ENCODE results near the gene BRD2. TPM values are rescaled to one million over a fixed set of nuclear protein-coding genes. Genes with fewer than 3 reads are reported as not detected.

The BRD2 gene
- total and polyA plus RNA-seq, 2 of the 4 experiments (the other 2 are of a cell fraction) = 99.5 to 144 TPM

DNA sequence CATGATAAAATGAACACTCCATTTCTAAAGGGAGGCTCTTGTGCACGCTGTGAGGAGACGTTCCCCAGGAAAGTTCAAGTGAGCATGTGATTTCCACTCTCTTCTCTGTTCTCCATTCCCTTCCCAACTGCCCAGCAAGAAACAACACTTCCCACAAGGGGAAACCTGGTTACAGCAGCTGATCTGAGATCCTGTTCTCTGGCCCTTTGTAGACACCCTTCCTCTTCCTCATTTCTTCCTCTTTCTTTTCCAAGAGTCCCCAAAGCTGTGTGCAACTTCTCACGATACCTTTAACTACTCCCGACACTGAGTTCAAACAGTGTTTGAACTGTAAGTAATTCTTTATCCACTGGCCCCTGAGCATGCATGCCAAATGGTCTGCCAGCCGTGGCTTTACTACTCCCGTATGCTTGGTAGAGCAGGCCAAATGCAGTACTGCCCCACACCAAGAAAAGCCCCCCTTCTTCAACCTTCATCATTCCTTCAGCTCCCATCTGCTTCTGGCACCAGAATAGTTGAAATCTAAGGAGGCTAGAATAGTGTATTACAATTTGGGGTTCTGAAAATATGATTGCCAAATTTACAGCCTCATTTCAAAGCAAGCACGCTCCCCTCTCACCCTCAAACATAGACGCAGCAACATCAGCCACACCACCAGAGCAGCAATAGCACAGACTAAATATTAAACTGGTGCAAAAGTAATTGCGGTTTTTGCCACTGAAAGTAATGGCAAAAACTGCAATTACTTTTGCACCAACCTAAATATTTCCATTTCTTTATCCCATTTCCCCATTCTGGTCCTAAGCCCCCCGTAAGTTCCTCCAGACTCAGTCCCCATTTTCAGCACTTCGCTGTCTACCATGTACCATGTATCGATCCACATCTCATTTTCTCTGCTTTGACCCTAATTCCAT, 31.9 kb upstream of the BRD2 start:
- H3K79me1 ChIP-seq (ENCODE audit: low read depth in 1 of 2, low read length in 2 of 2) = no peaks in the 10 kb centered on the region
- dilution Hi-C loops (cut with HindIII; ENCODE audit: low sequenced_read_pairs, unreplicated experiment) = no loop called here
- H3K36me3 ChIP-seq (ENCODE audit: control insufficient read depth, insufficient read depth, low read length) = no peaks in the 10 kb centered on the region
- 83% methylated on average over 4 of the region's 12 CpGs; no CpG with 5 or more reads in 1 of the 2 experiments for WGBS, 2 experiments (ENCODE audit: extremely low coverage in 2 of 2, insufficient read length in 1 of 2)
- no peak overlapping the region for H2BK5ac ChIP-seq (ENCODE audit: low read depth, low read length, poor library complexity, severe bottlenecking)
- POLR2A ChIA-PET (ENCODE audit: unreplicated experiment) = no interaction called here
- H4K20me1 ChIP-seq (ENCODE audit: insufficient read depth, low read length) = no peaks in the 10 kb centered on the region
- no peak overlapping the region for H3K4ac ChIP-seq (ENCODE audit: low read depth, low read length)
- H3K4me1 ChIP-seq (ENCODE audit: control insufficient read depth, insufficient read depth, low read length) = no peaks in the 10 kb centered on the region
- H3K4me3 ChIP-seq (ENCODE audit: insufficient read depth, low read depth, low read length) = no peak overlapping the region
- no peak for TF ChIP-seq RCOR1 (IDR thresholded peaks at IDR 0.05; ENCODE audit: insufficient replicate concordance, low read length)
- TF ChIP-seq FOS (IDR thresholded peaks at IDR 0.05; ENCODE audit: low read depth, low read length) = no peak
- TF ChIP-seq SMC3 (IDR thresholded peaks at IDR 0.05; ENCODE audit: low read depth, low read length) = no peak
- H2AK5ac ChIP-seq (ENCODE audit: low read depth, low read length) = no peak overlapping the region
- peaks cover 10% of the 10 kb centered on the region for H3K27me3 ChIP-seq (ENCODE audit: control insufficient read depth, insufficient read depth, low read length)
- H4K8ac ChIP-seq (ENCODE audit: low read depth in 2 of 2, low read length in 2 of 2) = no peak overlapping the region
- H3K9me3 ChIP-seq (ENCODE audit: control insufficient read depth, insufficient read depth, low read length) = no peaks in the 10 kb centered on the region
- H2AK9ac ChIP-seq (replicated peaks; ENCODE audit: low read depth, low read length, poor library complexity) = no peak overlapping the region
- no peak overlapping the region for H2BK20ac ChIP-seq (ENCODE audit: low read depth, low read length)
- H3K56ac ChIP-seq (ENCODE audit: extremely low read depth, insufficient read depth, low read length) = no peak overlapping the region
- no peak overlapping the region for H2BK120ac ChIP-seq (ENCODE audit: low read depth, low read length)
- no peak overlapping the region for H3K18ac ChIP-seq (ENCODE audit: low read depth, low read length)
- H3K27ac ChIP-seq (ENCODE audit: insufficient read depth, low read length) = no peak overlapping the region
- in situ Hi-C loops (cut with MboI; ENCODE audit: low sequenced_read_pairs) = loop anchor here (5.0 kb wide), 1 partner anchor 41 kb away; no protein-coding TSS in a partner anchor
- no peak overlapping the region for H4K5ac ChIP-seq (ENCODE audit: low read depth, low read length)
- H2AFZ ChIP-seq (replicated peaks; ENCODE audit: low read length, poor library complexity) = no peak overlapping the region
- no peaks in the 10 kb centered on the region for H3K9me1 ChIP-seq (ENCODE audit: insufficient read depth, low read length)
- H3K14ac ChIP-seq (replicated peaks; ENCODE audit: low read depth, low read length) = no peak overlapping the region
- no peak overlapping the region for H3K9ac ChIP-seq (ENCODE audit: low read depth, low read length)
- intact Hi-C loops (cut with micrococcal nuclease) = no loop called here
- ATAC-seq (ENCODE audit: low read depth) (no peak), DNase-seq (no peak)
- H3K4me2 ChIP-seq (ENCODE audit: low read depth, low read length) = no peak overlapping the region
- H2BK15ac ChIP-seq (ENCODE audit: low read depth, low read length) = no peak overlapping the region
- H4K91ac ChIP-seq (ENCODE audit: insufficient read depth, low read depth, low read length) = no peak overlapping the region
- CTCF ChIA-PET = interaction anchor here (1.3 kb wide), 2 partner anchors 18 to 48 kb away, joined by 3 to 5 read pairs; no protein-coding TSS in a partner anchor
- BruUV-seq (replicated peaks) = no TSS peak
- H3K23ac ChIP-seq (ENCODE audit: low read depth, low read length) = no peak overlapping the region; the same call in 1 of the 2 replicates
